NCI-H69 (cell line): ENCODE results near the gene COL23A1.
"Not testable (repeated sequence)": the region's sequence is repeated elsewhere in the genome, so short reads cannot be mapped to it uniquely, and the experiment has no call there.

ENCODE experiments used
- DNase-seq: peaks from one replicate; lab custom pipeline; 2025; lab: John Stamatoyannopoulos, UW

Gene COL23A1

GRCh38 chr5:178588769-178589168 is 1.4 kb downstream of the COL23A1 start:
- no peak for DNase-seq

GRCh38 chr5:178587763-178588611 is 2.2 kb downstream of the COL23A1 start:
- DNase-seq: peak; percentile 77

- no peak for DNase-seq
Observed at GRCh38 chr5:178586396-178586795, 3.8 kb downstream of the COL23A1 start.

GRCh38 chr5:178585421-178585820 is 4.8 kb downstream of the COL23A1 start:
- not testable (repeated sequence) for DNase-seq

GRCh38 chr5:178583279-178583678 is 6.9 kb downstream of the COL23A1 start:
- no peak for DNase-seq

GRCh38 chr5:178582291-178582690 is 7.9 kb downstream of the COL23A1 start:
- no peak for DNase-seq

- no peak for DNase-seq
Observed at GRCh38 chr5:178581621-178582020, 8.6 kb downstream of the COL23A1 start.

GRCh38 chr5:178580271-178580955 is 9.8 kb downstream of the COL23A1 start:
- DNase-seq: no peak

- no peak for DNase-seq
Observed at GRCh38 chr5:178577944-178578343, 12.2 kb downstream of the COL23A1 start.

- no peak for DNase-seq
Observed at GRCh38 chr5:178577376-178577839, 12.8 kb downstream of the COL23A1 start.

- peak; percentile 16 for DNase-seq
Observed at GRCh38 chr5:178576591-178577351, 13.4 kb downstream of the COL23A1 start.

- no peak for DNase-seq
Observed at GRCh38 chr5:178573216-178573615, 17.0 kb downstream of the COL23A1 start.

GRCh38 chr5:178572617-178573016 is 17.6 kb downstream of the COL23A1 start:
- no peak for DNase-seq

GRCh38 chr5:178569485-178569884 is 20.7 kb downstream of the COL23A1 start:
- no peak for DNase-seq

GRCh38 chr5:178564811-178565550 is 25.2 kb downstream of the COL23A1 start:
- no peak for DNase-seq

- DNase-seq: no peak
Observed at GRCh38 chr5:178564397-178564796, 25.8 kb downstream of the COL23A1 start.

GRCh38 chr5:178563621-178564020 is 26.6 kb downstream of the COL23A1 start:
- no peak for DNase-seq

- DNase-seq: no peak
Observed at GRCh38 chr5:178561746-178562264, 28.4 kb downstream of the COL23A1 start.

- no peak for DNase-seq
Observed at GRCh38 chr5:178560911-178561310, 29.3 kb downstream of the COL23A1 start.

- no peak for DNase-seq
Observed at GRCh38 chr5:178557416-178557815, 32.8 kb downstream of the COL23A1 start.

GRCh38 chr5:178555771-178556211 is 34.4 kb downstream of the COL23A1 start:
- DNase-seq: peak; percentile 69
